Measurements from ENCODE around the gene SLC35E3. TPM values are rescaled to one million over a fixed set of nuclear protein-coding genes. Genes with fewer than 3 reads are reported as not detected.

SLC35E3 gene
- total and polyA plus RNA-seq, 2 of the 13 experiments (the other 11 are each of a cell fraction or from before 2014, with no cell fraction given): 13.0 to 22.1 TPM

- TF ChIP-seq ZNF318 (CRISPR knock-in tag; IDR thresholded peaks at IDR 0.05) (no peak), NKX3-1 (CRISPR knock-in tag; IDR thresholded peaks at IDR 0.05) (no peak; the same call in 1 of the 2 replicates), ZBTB40 (IDR thresholded peaks at IDR 0.05) (no peak), ZBTB40 (CRISPR knock-in tag; IDR thresholded peaks at IDR 0.05) (no peak), FOXC1 (CRISPR knock-in tag; IDR thresholded peaks at IDR 0.05; ENCODE audit: borderline replicate concordance) (no peak)
- TF ChIP-seq, protein P1, sequence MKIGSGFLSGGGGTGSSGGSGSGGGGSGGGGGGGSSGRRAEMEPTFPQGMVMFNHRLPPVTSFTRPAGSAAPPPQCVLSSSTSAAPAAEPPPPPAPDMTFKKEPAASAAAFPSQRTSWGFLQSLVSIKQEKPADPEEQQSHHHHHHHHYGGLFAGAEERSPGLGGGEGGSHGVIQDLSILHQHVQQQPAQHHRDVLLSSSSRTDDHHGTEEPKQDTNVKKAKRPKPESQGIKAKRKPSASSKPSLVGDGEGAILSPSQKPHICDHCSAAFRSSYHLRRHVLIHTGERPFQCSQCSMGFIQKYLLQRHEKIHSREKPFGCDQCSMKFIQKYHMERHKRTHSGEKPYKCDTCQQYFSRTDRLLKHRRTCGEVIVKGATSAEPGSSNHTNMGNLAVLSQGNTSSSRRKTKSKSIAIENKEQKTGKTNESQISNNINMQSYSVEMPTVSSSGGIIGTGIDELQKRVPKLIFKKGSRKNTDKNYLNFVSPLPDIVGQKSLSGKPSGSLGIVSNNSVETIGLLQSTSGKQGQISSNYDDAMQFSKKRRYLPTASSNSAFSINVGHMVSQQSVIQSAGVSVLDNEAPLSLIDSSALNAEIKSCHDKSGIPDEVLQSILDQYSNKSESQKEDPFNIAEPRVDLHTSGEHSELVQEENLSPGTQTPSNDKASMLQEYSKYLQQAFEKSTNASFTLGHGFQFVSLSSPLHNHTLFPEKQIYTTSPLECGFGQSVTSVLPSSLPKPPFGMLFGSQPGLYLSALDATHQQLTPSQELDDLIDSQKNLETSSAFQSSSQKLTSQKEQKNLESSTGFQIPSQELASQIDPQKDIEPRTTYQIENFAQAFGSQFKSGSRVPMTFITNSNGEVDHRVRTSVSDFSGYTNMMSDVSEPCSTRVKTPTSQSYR (CRISPR knock-in tag; IDR thresholded peaks at IDR 0.05; ENCODE audit: borderline replicate concordance): no peak
Measured at GRCh38 chr12:68789144-68789878, 43.3 kb downstream of the SLC35E3 start (continued).

All from HepG2 (cell line).